Activated CD4-positive, alpha-beta T cell treated with anti-CD3 and anti-CD28 coated beads, Interleukin-2, amount 10 ng/mL, durations not matched to agents 7 days and 5 days (primary cell): Measurements from ENCODE around the gene RNF31. TPM values are rescaled to one million over a fixed set of nuclear protein-coding genes. Genes with fewer than 3 reads are reported as not detected.

Source experiments
- CTCF ChIA-PET: fragments of 350-600 bp; sonication (Branson Sonifier 250); formaldehyde crosslinking; loops from one replicate; lab custom pipeline; 2021; ENCODE audit warnings: antibody characterized with exemption; lab: Charles Lee
- POLR2A ChIA-PET: fragments of 350-600 bp; sonication (Branson Sonifier 250); formaldehyde crosslinking; loops from one replicate; lab custom pipeline; 2021; ENCODE audit warnings: antibody characterized with exemption; lab: Charles Lee
- DNase-seq: peaks from one replicate; pipeline ENCODE4 v3.0.0-alpha.2; 2020
- H3K27ac Mint-ChIP-seq: one replicate; pipeline ENCODE4 v1.8.0; 2021; ENCODE audit warnings: mild to moderate bottlenecking, moderate library complexity, mixed read lengths
- H3K27me3 Mint-ChIP-seq: one replicate; pipeline ENCODE4 v1.8.0; 2021; ENCODE audit warnings: mixed read lengths
- H3K36me3 Mint-ChIP-seq: one replicate; pipeline ENCODE4 v1.8.0; 2021; ENCODE audit warnings: low read depth, mixed read lengths
- H3K4me1 Mint-ChIP-seq: one replicate; pipeline ENCODE4 v1.8.0; 2021; ENCODE audit warnings: mixed read lengths
- H3K4me3 Mint-ChIP-seq: one replicate; pipeline ENCODE4 v1.8.0; 2021; ENCODE audit warnings: mild to moderate bottlenecking, moderate library complexity, mixed read lengths
- H3K9me3 Mint-ChIP-seq: one replicate; pipeline ENCODE4 v1.8.0; 2021; ENCODE audit warnings: mixed read lengths
- total RNA-seq, 2 experiments: library from RNA; stranded (reverse); gene quantifications; one replicate each; pipeline ENCODE4 v1.2.3, GENCODE V29; 2021

RNF31 gene
- total RNA-seq, 2 experiments from 2014 or later, result 147 to 160 TPM

DNA sequence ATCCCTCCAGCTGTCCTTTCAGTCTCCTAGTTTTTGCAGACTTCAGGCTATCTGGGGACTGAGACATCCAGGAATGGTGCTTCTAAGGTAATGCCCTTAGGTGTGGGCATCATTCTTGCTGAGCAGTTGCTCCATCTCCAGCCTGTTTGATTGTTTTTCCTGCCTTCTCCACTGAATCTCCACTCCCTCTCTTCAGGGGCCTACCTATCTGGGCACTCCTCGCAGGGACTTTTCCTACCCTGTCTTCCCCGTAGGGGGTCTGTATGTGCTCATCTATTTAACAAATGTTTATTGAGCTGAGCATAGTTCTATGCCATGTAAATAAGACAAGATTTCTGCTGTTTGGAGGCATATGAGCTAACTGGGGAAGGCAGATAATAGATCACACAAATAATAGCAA is 14.3 kb upstream of the RNF31 start:
- peak overlapping the region; percentile 85 for H3K27ac Mint-ChIP-seq
- H3K9me3 Mint-ChIP-seq, result no peaks in the 10 kb centered on the region
- H3K27me3 Mint-ChIP-seq, result no peaks in the 10 kb centered on the region
- peaks cover 13% of the 10 kb centered on the region for H3K36me3 Mint-ChIP-seq
- ChIA-PET CTCF (interaction anchor here (0.7 to 2.4 kb wide), 3 partner anchors 8 to 25 kb away, joined by 3 to 7 read pairs (median 3); partner anchors contain the start of genes DCAF11, EMC9 and NRL), POLR2A (interaction anchor here (0.7 kb wide), 1 partner anchor 577 kb away, joined by 8 read pairs; the partner anchor contains the start of gene THTPA)
- no peak overlapping the region for H3K4me3 Mint-ChIP-seq
- no peak for DNase-seq
- peaks cover 39% of the 10 kb centered on the region for H3K4me1 Mint-ChIP-seq

- no peak for DNase-seq
- ChIA-PET POLR2A (interaction anchor here (0.7 kb wide), 1 partner anchor 578 kb away, joined by 8 read pairs; the partner anchor contains the start of gene THTPA), CTCF (interaction anchor here (0.6 to 2.4 kb wide), 7 partner anchors 15 to 772 kb away, joined by 3 to 7 read pairs (median 3); partner anchors contain the start of genes DCAF11, IPO4 and NRL)
- Mint-ChIP-seq H3K27me3 (no peaks in the 10 kb centered on the region), H3K9me3 (no peaks in the 10 kb centered on the region), H3K4me1 (peaks cover 46% of the 10 kb centered on the region), H3K36me3 (peaks cover 21% of the 10 kb centered on the region), H3K4me3 (no peak overlapping the region), H3K27ac (no peak overlapping the region)
Observed at GRCh38 chr14:24133735-24134134, 13.6 kb upstream of the RNF31 start.

DNA sequence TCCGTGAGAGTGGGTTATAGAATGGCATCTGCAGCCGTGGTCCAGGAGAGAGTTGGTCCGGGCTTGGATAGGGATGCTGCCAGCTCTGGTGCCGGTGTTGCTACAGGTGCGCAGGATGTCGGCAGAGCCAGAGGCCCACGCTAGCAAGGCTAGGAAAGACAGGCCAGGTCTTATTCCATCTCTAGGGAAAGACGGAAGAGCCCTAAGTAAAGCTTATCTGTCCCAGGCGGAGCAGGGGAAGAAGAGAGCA is 11.8 kb upstream of the RNF31 start:
- ChIA-PET POLR2A (interaction anchor here (0.8 to 1.2 kb wide), 4 partner anchors 11 to 43 kb away, joined by 3 to 7 read pairs (median 4); partner anchors contain the start of genes DCAF11, NRL, PSME2 and RNF31), CTCF (interaction anchor here (0.7 to 7.6 kb wide), 10 partner anchors 10 to 296 kb away, joined by 3 to 62 read pairs (median 3); partner anchors contain the start of genes DCAF11, IRF9, NRL and PSME2)
- Mint-ChIP-seq H3K9me3 (no peaks in the 10 kb centered on the region), H3K27ac (peak overlapping the region; percentile 91), H3K27me3 (no peaks in the 10 kb centered on the region), H3K36me3 (peaks cover 37% of the 10 kb centered on the region), H3K4me3 (peak overlapping the region; percentile 84), H3K4me1 (peaks cover 58% of the 10 kb centered on the region)
- DNase-seq, result no peak

DNA sequence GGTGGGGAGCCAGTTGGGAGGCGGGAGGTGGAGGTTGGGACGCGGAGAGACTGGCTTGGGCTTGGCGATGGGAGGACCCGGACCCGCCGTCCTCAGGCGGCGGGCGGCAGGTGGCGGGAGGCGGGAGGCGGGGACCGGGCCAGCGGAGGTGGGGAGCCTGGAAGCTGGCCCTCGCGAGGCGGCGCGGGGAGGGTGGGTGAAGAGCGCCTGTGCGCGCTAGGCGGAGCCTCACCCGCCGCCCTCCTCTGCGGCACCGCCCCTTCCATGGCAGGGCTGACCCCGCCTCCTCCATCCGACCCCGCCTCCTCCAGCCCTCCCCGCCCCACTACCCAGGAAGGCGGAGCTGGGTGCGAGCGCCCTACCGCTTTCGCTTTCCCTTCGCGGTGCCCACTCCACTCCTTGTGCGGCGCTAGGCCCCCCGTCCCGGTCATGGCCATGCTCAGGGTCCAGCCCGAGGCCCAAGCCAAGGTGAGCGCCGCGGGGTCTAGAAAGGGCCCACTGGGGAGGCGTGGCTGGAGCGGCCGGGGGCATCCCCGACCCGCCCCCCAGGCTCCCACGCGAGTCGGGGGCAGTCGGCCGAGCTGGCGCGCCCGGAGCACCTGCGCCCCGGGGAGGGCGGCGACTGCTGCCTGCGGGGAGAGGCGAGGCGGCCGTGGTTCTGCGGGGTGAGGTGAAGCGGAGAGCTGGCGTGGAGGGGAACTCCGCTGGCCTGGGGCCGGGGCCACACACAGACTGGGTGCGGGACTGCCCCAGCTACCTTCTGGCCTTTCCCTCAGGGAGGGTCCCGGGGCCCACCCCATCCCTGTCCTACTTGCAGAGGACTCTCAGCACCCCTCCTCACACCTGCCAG is 11.2 kb upstream of the RNF31 start, which contains the start of gene PSME1:
TSS of gene PSME1 (plus strand) at position 361 of the 850 bp plus-strand sequence. CDS start at position 430, 69 bp downstream.
- peak; percentile 93 for DNase-seq
- H3K27ac Mint-ChIP-seq, result peak within 1 kb of the TSS; percentile 93
- H3K9me3 Mint-ChIP-seq, result no peaks in the 10 kb centered on the region
- peaks cover 40% of the 10 kb centered on the region for H3K36me3 Mint-ChIP-seq
- no peaks in the 10 kb centered on the region for H3K27me3 Mint-ChIP-seq
- H3K4me1 Mint-ChIP-seq, result peaks cover 56% of the 10 kb centered on the region
- peak within 1 kb of the TSS; percentile 94 for H3K4me3 Mint-ChIP-seq
- POLR2A ChIA-PET, result interaction anchor here (0.8 to 1.7 kb wide), 5 partner anchors 11 to 44 kb away, joined by 3 to 7 read pairs (median 5); partner anchors contain the start of genes DCAF11, IRF9, NRL and PSME2
- CTCF ChIA-PET, result interaction anchor here (0.7 to 7.6 kb wide), 12 partner anchors 10 to 296 kb away, joined by 3 to 62 read pairs (median 3); partner anchors contain the start of genes DCAF11, IRF9, NRL and PSME2

DNA sequence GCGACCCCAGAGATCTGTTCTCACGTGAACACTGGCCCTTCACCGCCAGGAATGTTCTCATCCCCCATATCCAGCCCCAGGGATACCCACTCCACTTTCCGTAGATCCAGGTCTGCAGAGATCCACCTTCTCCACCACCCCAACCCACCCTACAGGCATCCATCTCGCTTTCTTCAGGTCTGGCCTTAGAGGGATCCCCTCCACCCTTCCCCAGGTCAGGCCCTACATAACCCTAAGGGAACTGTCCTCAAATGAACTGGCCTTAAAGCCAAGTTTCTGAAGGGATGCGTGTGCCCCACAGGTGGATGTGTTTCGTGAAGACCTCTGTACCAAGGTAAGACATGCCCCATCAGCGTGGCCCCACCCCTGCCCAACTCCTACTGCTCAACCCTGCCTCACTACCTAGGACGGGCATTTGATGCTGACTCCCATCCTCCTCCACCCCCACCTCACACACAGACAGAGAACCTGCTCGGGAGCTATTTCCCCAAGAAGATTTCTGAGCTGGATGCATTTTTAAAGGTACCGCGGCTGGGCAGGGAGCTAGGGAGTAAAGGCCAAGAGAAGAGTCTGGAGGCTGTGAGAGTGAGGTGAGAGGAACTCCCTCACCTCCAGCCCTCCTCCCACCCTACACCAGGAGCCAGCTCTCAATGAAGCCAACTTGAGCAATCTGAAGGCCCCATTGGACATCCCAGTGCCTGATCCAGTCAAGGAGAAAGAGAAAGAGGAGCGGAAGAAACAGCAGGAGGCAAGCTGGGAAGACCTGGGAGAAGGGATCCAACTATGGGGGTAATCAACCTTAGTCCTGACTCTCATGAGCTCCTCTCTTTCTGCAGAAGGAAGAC is 10.4 kb upstream of the RNF31 start:
- H3K4me1 Mint-ChIP-seq, result peaks cover 53% of the 10 kb centered on the region
- POLR2A ChIA-PET, result interaction anchor here (0.7 to 1.8 kb wide), 5 partner anchors 10 to 45 kb away, joined by 3 to 8 read pairs (median 6); partner anchors contain the start of genes DCAF11, IRF9, NRL and PSME2
- H3K36me3 Mint-ChIP-seq, result peaks cover 43% of the 10 kb centered on the region
- H3K27me3 Mint-ChIP-seq, result no peaks in the 10 kb centered on the region
- peak overlapping the region; percentile 93 for H3K27ac Mint-ChIP-seq
- peak overlapping the region; percentile 94 for H3K4me3 Mint-ChIP-seq
- no peaks in the 10 kb centered on the region for H3K9me3 Mint-ChIP-seq
- CTCF ChIA-PET, result interaction anchor here (0.5 to 7.6 kb wide), 13 partner anchors 10 to 196 kb away, joined by 3 to 62 read pairs (median 5); partner anchors contain the start of genes DCAF11, IRF9, NRL and PSME2
- no peak for DNase-seq

- peak overlapping the region; percentile 94 for H3K4me3 Mint-ChIP-seq
- H3K4me1 Mint-ChIP-seq, result peaks cover 50% of the 10 kb centered on the region
Observed at GRCh38 chr14:24137529-24138395, 9.5 kb upstream of the RNF31 start.

GRCh38 chr14:24138396-24139271 is 8.7 kb upstream of the RNF31 start:
- Mint-ChIP-seq H3K27me3 (no peaks in the 10 kb centered on the region), H3K27ac (peak overlapping the region; percentile 43), H3K9me3 (no peaks in the 10 kb centered on the region), H3K4me3 (peak overlapping the region; percentile 98), H3K4me1 (peaks cover 54% of the 10 kb centered on the region), H3K36me3 (peaks cover 56% of the 10 kb centered on the region)
- DNase-seq, result no peak
- POLR2A ChIA-PET, result interaction anchor here (1.8 kb wide), 1 partner anchor 8 kb away, joined by 8 read pairs; the partner anchor contains the start of genes PSME2 and RNF31
- CTCF ChIA-PET, result interaction anchor here (0.7 to 7.6 kb wide), 7 partner anchors 9 to 77 kb away, joined by 3 to 62 read pairs (median 4); partner anchors contain the start of genes DCAF11, IRF9, MDP1 and NRL

More at GRCh38 chr14:24137529-24138395, 9.5 kb upstream of the RNF31 start:
- ChIA-PET CTCF (interaction anchor here (0.5 to 7.6 kb wide), 14 partner anchors 10 to 193 kb away, joined by 3 to 62 read pairs (median 4); partner anchors contain the start of genes DCAF11, IRF9, NRL and PSME2), POLR2A (interaction anchor here (1.7 to 1.8 kb wide), 2 partner anchors 9 to 23 kb away, joined by 6 to 8 read pairs; partner anchors contain the start of genes IRF9, PSME2 and RNF31)
- Mint-ChIP-seq H3K27me3 (no peaks in the 10 kb centered on the region), H3K9me3 (no peaks in the 10 kb centered on the region), H3K27ac (peak overlapping the region; percentile 93), H3K36me3 (peaks cover 47% of the 10 kb centered on the region)
- DNase-seq, result no peak

DNA sequence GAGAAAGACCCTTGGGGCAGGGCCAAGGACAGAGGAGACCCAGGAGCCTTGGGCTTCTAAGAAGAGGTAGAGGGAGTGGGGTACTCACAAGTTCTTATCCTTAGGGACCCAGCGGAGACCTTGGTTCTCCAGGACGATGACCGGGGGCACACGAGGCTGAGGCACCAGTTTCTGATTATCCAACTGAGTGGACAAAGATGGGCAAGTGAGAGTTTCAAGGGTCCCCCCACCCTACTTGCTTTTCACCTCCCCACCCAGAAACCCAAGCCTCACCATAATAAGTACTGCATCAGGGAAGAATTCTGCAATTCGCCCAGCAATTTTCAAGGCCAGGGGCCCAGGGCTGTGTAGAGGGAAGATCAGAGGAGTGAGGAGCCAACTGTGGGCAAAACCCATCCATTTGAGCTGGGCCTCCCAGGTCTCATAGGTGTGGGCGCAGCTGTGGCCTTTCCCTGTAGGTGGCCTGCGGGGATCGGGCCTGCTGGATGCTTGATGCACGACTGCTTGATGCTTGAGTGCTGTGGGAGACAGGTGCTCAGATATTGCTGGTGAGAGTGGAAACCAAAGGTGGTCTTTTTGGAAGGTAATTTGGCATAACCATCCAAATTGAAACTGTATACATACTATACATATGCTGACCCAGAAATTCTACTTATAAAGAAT is 7.9 kb upstream of the RNF31 start:
- CTCF ChIA-PET, result interaction anchor here (0.6 to 7.6 kb wide), 4 partner anchors 22 to 103 kb away, joined by 3 to 62 read pairs (median 4); partner anchors contain the start of genes DCAF11, IRF9, MDP1 and NRL
- Mint-ChIP-seq H3K4me1 (peaks cover 62% of the 10 kb centered on the region), H3K27ac (peak overlapping the region; percentile 78), H3K36me3 (peaks cover 63% of the 10 kb centered on the region), H3K27me3 (no peaks in the 10 kb centered on the region), H3K9me3 (no peaks in the 10 kb centered on the region), H3K4me3 (peak overlapping the region; percentile 98)
- peak; percentile 35 for DNase-seq
- POLR2A ChIA-PET, result no interaction called here

GRCh38 chr14:24141097-24141880 is 6.0 kb upstream of the RNF31 start, which contains the start of gene EMC9:
TSS of gene EMC9 (minus strand) at chr14:24141591. CDS start at chr14:24141304, 287 bp downstream.
- peak; percentile 100 for DNase-seq
- ChIA-PET CTCF (interaction anchor here (0.6 to 7.6 kb wide), 11 partner anchors 9 to 290 kb away, joined by 3 to 62 read pairs (median 4); partner anchors contain the start of genes DCAF11, IRF9, MDP1 and NRL), POLR2A (interaction anchor here (0.6 to 1.5 kb wide), 6 partner anchors 20 to 123 kb away, joined by 3 to 6 read pairs (median 5); partner anchors contain the start of genes IPO4 and IRF9)
- no peaks in the 10 kb centered on the region for H3K27me3 Mint-ChIP-seq
- peaks cover 72% of the 10 kb centered on the region for H3K4me1 Mint-ChIP-seq
- peaks cover 82% of the 10 kb centered on the region for H3K36me3 Mint-ChIP-seq
- H3K27ac Mint-ChIP-seq, result peak within 1 kb of the TSS; percentile 89
- H3K9me3 Mint-ChIP-seq, result no peaks in the 10 kb centered on the region
- peak within 1 kb of the TSS; percentile 98 for H3K4me3 Mint-ChIP-seq
